IPS-18a (cell line): ENCODE data around the gene ZFC3H1.

Experiments used
- H3K27ac ChIP-seq: one replicate; pipeline ENCODE4 v1.5.1; 2013; ENCODE audit warnings: low read length
- H3K27me3 ChIP-seq: one replicate; pipeline ENCODE4 v1.6.1; 2013; ENCODE audit warnings: mild to moderate bottlenecking, low read length; ENCODE audit not compliant: control insufficient read depth, insufficient read depth
- H3K36me3 ChIP-seq: one replicate; pipeline ENCODE4 v1.6.1; 2013; ENCODE audit warnings: low read depth, low read length; ENCODE audit not compliant: control insufficient read depth
- H3K4me1 ChIP-seq: one replicate; pipeline ENCODE4 v1.6.1; 2013; ENCODE audit warnings: low read depth, low read length; ENCODE audit not compliant: control insufficient read depth
- H3K4me3 ChIP-seq: one replicate; pipeline ENCODE4 v1.5.1; 2013; ENCODE audit warnings: low read length
- H3K9ac ChIP-seq: one replicate; pipeline ENCODE4 v1.6.1; 2013; ENCODE audit warnings: mild to moderate bottlenecking, low read length, moderate library complexity
- H3K9me3 ChIP-seq: one replicate; pipeline ENCODE4 v1.6.1; 2013; ENCODE audit warnings: low read depth, low read length; ENCODE audit not compliant: control insufficient read depth

The ZFC3H1 gene

GRCh38 chr12:71649401-71649800 is 14.2 kb downstream of the ZFC3H1 start:
- Histone ChIP-seq H3K4me1 (no peaks in the 10 kb centered on the region), H3K27ac (no peak overlapping the region), H3K36me3 (peaks cover 42% of the 10 kb centered on the region), H3K9me3 (peaks cover 10% of the 10 kb centered on the region), H3K9ac (no peak overlapping the region), H3K4me3 (no peak overlapping the region), H3K27me3 (no peaks in the 10 kb centered on the region)

GRCh38 chr12:71648537-71648936 is 15.1 kb downstream of the ZFC3H1 start:
- H3K9ac ChIP-seq: no peak overlapping the region
- no peak overlapping the region for H3K27ac ChIP-seq
- H3K36me3 ChIP-seq: peaks cover 47% of the 10 kb centered on the region
- no peak overlapping the region for H3K4me3 ChIP-seq
- no peaks in the 10 kb centered on the region for H3K27me3 ChIP-seq
- peaks cover 6% of the 10 kb centered on the region for H3K9me3 ChIP-seq
- H3K4me1 ChIP-seq: no peaks in the 10 kb centered on the region

- Histone ChIP-seq H3K36me3 (peaks cover 57% of the 10 kb centered on the region), H3K4me1 (no peaks in the 10 kb centered on the region), H3K27me3 (no peaks in the 10 kb centered on the region), H3K27ac (no peak overlapping the region), H3K4me3 (no peak overlapping the region), H3K9ac (no peak overlapping the region), H3K9me3 (no peaks in the 10 kb centered on the region)
Observed at GRCh38 chr12:71646512-71646911, 17.1 kb downstream of the ZFC3H1 start.

GRCh38 chr12:71645268-71645667 is 18.4 kb downstream of the ZFC3H1 start:
- Histone ChIP-seq H3K27ac (no peak overlapping the region), H3K9ac (no peak overlapping the region), H3K4me1 (no peaks in the 10 kb centered on the region), H3K4me3 (no peak overlapping the region), H3K9me3 (no peaks in the 10 kb centered on the region), H3K36me3 (peaks cover 62% of the 10 kb centered on the region), H3K27me3 (no peaks in the 10 kb centered on the region)

GRCh38 chr12:71642264-71642663 is 21.4 kb downstream of the ZFC3H1 start:
- Histone ChIP-seq H3K4me1 (no peaks in the 10 kb centered on the region), H3K27ac (no peak overlapping the region), H3K36me3 (peaks cover 76% of the 10 kb centered on the region), H3K9me3 (no peaks in the 10 kb centered on the region), H3K9ac (no peak overlapping the region), H3K4me3 (no peak overlapping the region), H3K27me3 (no peaks in the 10 kb centered on the region)

GRCh38 chr12:71641390-71641789 is 22.3 kb downstream of the ZFC3H1 start:
- Histone ChIP-seq H3K27me3 (no peaks in the 10 kb centered on the region), H3K4me3 (no peak overlapping the region), H3K9me3 (no peaks in the 10 kb centered on the region), H3K36me3 (peaks cover 72% of the 10 kb centered on the region), H3K9ac (no peak overlapping the region), H3K27ac (no peak overlapping the region), H3K4me1 (no peaks in the 10 kb centered on the region)

GRCh38 chr12:71640316-71640715 is 23.3 kb downstream of the ZFC3H1 start:
- H3K4me1 ChIP-seq: no peaks in the 10 kb centered on the region
- H3K9ac ChIP-seq: no peak overlapping the region
- H3K36me3 ChIP-seq: peaks cover 74% of the 10 kb centered on the region
- H3K27ac ChIP-seq: no peak overlapping the region
- no peaks in the 10 kb centered on the region for H3K9me3 ChIP-seq
- H3K4me3 ChIP-seq: no peak overlapping the region
- H3K27me3 ChIP-seq: no peaks in the 10 kb centered on the region

GRCh38 chr12:71639341-71639760 is 24.3 kb downstream of the ZFC3H1 start:
- Histone ChIP-seq H3K9me3 (no peaks in the 10 kb centered on the region), H3K36me3 (peaks cover 74% of the 10 kb centered on the region), H3K27ac (no peak overlapping the region), H3K9ac (no peak overlapping the region), H3K4me3 (no peak overlapping the region), H3K27me3 (no peaks in the 10 kb centered on the region), H3K4me1 (no peaks in the 10 kb centered on the region)

- Histone ChIP-seq H3K36me3 (peaks cover 74% of the 10 kb centered on the region), H3K4me3 (no peak overlapping the region), H3K27ac (no peak overlapping the region)
Observed at GRCh38 chr12:71638499-71638898, 25.1 kb downstream of the ZFC3H1 start.

GRCh38 chr12:71636704-71637115 is 26.9 kb downstream of the ZFC3H1 start:
- Histone ChIP-seq H3K27me3 (no peaks in the 10 kb centered on the region), H3K36me3 (peaks cover 75% of the 10 kb centered on the region), H3K4me3 (no peak overlapping the region), H3K4me1 (no peaks in the 10 kb centered on the region), H3K9ac (no peak overlapping the region), H3K27ac (no peak overlapping the region), H3K9me3 (no peaks in the 10 kb centered on the region)

More at GRCh38 chr12:71638499-71638898, 25.1 kb downstream of the ZFC3H1 start:
- Histone ChIP-seq H3K27me3 (no peaks in the 10 kb centered on the region), H3K9ac (no peak overlapping the region), H3K4me1 (no peaks in the 10 kb centered on the region), H3K9me3 (no peaks in the 10 kb centered on the region)

GRCh38 chr12:71627438-71628002 is 36.1 kb downstream of the ZFC3H1 start:
- no peak overlapping the region for H3K27ac ChIP-seq
- H3K4me3 ChIP-seq: no peak overlapping the region
- no peaks in the 10 kb centered on the region for H3K9me3 ChIP-seq
- H3K9ac ChIP-seq: no peak overlapping the region
- H3K4me1 ChIP-seq: no peaks in the 10 kb centered on the region
- no peaks in the 10 kb centered on the region for H3K27me3 ChIP-seq
- H3K36me3 ChIP-seq: peaks cover 93% of the 10 kb centered on the region

- H3K9ac ChIP-seq: no peak overlapping the region
- peaks cover 93% of the 10 kb centered on the region for H3K36me3 ChIP-seq
- no peaks in the 10 kb centered on the region for H3K27me3 ChIP-seq
- H3K27ac ChIP-seq: no peak overlapping the region
- H3K9me3 ChIP-seq: no peaks in the 10 kb centered on the region
- H3K4me3 ChIP-seq: no peak overlapping the region
- H3K4me1 ChIP-seq: no peaks in the 10 kb centered on the region
Observed at GRCh38 chr12:71626768-71627167, 36.9 kb downstream of the ZFC3H1 start.
